ENCODE data around the gene ARHGAP18. TPM values are rescaled to one million over a fixed set of nuclear protein-coding genes. Genes with fewer than 3 reads are reported as not detected.

ARHGAP18 gene
- total RNA-seq, 1 donor from 2014 or later = 7.9 TPM

DNA sequence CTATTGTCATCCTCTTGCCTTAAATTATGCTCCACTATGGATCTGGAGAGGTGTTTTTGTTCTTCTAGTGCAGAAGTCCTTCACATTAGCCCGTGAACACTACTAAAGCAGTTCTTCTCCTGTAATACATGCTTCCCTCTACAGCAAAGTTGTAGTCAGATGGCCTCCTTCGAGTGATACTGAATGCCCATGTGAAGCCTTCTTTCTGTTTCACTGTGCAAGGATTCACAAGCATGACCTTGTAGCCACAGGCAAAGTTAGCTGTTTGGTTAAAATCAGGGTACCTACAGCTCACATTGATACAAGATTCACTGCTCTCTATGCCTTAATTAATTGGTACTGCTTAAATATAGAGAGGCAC, 47.6 kb downstream of the ARHGAP18 start:
- POLR2A ChIA-PET = no interaction called here
- TF ChIP-seq, protein P1, sequence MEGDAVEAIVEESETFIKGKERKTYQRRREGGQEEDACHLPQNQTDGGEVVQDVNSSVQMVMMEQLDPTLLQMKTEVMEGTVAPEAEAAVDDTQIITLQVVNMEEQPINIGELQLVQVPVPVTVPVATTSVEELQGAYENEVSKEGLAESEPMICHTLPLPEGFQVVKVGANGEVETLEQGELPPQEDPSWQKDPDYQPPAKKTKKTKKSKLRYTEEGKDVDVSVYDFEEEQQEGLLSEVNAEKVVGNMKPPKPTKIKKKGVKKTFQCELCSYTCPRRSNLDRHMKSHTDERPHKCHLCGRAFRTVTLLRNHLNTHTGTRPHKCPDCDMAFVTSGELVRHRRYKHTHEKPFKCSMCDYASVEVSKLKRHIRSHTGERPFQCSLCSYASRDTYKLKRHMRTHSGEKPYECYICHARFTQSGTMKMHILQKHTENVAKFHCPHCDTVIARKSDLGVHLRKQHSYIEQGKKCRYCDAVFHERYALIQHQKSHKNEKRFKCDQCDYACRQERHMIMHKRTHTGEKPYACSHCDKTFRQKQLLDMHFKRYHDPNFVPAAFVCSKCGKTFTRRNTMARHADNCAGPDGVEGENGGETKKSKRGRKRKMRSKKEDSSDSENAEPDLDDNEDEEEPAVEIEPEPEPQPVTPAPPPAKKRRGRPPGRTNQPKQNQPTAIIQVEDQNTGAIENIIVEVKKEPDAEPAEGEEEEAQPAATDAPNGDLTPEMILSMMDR (IDR thresholded peaks at IDR 0.05) = no peak
- H3K36me3 Mint-ChIP-seq (ENCODE audit: low read depth) = no peaks in the 10 kb centered on the region
- H3K4me3 Mint-ChIP-seq = no peak overlapping the region
- H3K27me3 Mint-ChIP-seq = no peaks in the 10 kb centered on the region
- CTCF ChIA-PET = no interaction called here
- intact Hi-C loops (cut with micrococcal nuclease) = no loop called here
- no peak overlapping the region for H3K27ac Mint-ChIP-seq
- H3K9me3 Mint-ChIP-seq = no peaks in the 10 kb centered on the region
- ATAC-seq (ENCODE audit: low read depth) (no peak), DNase-seq (no peak)
- H3K4me1 Mint-ChIP-seq = peaks cover 7% of the 10 kb centered on the region

DNA sequence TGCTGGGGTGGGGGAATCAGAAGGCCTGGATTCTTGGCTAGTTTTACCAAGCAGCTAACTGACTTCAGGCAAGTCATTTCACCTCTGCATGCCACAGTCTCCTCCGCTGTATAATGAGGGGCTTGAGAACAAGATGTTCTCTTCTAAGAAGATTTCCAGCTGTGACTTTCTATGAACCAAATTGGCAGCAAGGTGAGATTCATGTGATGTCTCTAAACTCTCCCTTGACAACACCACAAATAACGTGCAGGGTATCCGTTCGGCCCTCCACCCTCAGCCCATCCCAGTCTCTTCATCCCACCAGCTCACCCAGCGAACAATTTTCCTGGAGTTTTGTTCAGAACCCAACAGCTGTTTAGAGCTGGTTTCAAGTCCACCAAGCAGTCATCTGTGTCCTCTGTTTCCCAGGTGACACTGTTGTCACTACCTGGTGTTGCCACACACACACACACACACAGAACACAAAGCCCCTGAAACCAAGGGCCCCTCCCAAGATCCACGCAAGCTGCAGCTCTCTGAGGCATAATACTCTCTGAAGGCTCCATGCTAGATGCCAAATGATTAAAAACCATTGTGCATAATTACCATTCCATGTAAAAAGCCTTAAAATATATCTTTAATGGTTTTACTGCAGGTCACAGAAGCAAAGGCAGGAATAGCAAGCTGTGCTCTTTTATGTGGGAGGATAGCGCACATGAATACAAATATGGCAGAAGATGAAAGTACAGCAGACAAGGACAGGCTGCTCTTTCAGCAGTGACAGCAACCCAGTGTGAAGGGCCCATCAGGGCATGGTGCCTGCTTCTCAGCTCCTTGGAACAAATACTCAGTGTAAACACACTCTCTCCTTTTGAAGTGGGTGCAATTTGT, 48.2 kb downstream of the ARHGAP18 start:
- ChIA-PET POLR2A (no interaction called here), CTCF (no interaction called here)
- Mint-ChIP-seq H3K4me1 (peaks cover 11% of the 10 kb centered on the region), H3K4me3 (no peak overlapping the region), H3K27ac (no peak overlapping the region), H3K27me3 (no peaks in the 10 kb centered on the region), H3K36me3 (ENCODE audit: low read depth) (no peaks in the 10 kb centered on the region), H3K9me3 (no peaks in the 10 kb centered on the region)
- ATAC-seq (ENCODE audit: low read depth) (no peak), DNase-seq (no peak)
- intact Hi-C loops (cut with micrococcal nuclease) = no loop called here
- TF ChIP-seq, protein P1 (IDR thresholded peaks at IDR 0.05) = no peak

DNA sequence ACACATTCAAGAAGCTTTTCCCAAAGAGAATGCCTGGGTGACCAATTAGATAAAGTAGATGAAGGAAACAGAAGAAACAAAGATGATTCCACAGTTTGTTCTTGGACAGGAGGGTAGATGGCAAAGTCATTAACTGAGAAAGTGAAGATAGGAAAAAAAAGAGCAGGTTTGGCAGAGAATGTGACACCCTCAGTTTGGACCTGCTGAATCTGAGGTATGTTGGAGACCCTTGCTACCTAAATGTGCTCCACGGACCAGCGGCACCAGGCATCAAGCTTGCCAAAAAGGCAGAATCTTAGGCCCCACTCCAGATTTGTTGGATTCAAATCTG, 49.7 kb downstream of the ARHGAP18 start:
- Mint-ChIP-seq H3K4me1 (peaks cover 11% of the 10 kb centered on the region), H3K9me3 (no peaks in the 10 kb centered on the region), H3K27ac (no peak overlapping the region), H3K4me3 (no peak overlapping the region), H3K36me3 (ENCODE audit: low read depth) (no peaks in the 10 kb centered on the region), H3K27me3 (no peaks in the 10 kb centered on the region)
- DNase-seq (no peak), ATAC-seq (ENCODE audit: low read depth) (no peak)
- CTCF ChIA-PET = no interaction called here
- TF ChIP-seq, protein P1 (IDR thresholded peaks at IDR 0.05) = no peak
- POLR2A ChIA-PET = no interaction called here
- intact Hi-C loops (cut with micrococcal nuclease) = no loop called here

DNA sequence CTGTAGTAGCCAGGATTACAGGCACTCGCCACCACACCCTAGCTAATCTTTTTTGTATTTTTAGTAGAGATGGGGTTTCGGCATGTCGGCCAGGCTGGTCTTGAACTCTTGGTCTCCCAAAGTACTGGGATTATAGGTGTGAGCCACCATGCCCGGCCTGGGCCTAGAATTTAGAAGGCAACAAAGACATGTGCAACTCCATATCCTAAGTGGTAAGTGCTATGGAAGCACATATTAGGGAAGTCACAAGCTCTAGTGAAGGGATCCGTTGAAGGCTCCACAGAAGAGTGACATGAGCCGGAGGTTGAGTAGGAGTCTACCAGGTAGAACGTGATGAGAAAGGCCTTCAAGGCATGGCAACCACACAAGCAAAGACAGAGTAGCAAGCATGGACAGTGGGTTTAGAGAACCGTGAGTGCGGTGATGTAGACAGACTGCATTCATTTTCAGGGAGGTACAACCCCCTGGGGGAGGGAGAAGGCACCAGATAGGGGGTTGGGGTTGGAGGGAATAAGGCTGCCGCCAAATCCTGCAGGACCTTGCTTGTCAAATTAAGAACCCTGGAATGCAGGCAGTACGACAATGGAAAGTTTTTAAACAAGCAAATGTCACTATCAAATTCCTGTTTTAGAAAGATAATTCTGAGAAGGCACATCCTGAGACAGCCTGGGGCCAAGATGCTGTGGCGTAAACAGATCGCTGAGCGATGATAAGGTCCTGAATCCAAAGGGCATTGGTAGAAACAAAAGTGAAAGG, 50.2 kb downstream of the ARHGAP18 start:
- no peak overlapping the region for H3K4me3 Mint-ChIP-seq
- no peaks in the 10 kb centered on the region for H3K9me3 Mint-ChIP-seq
- peaks cover 9% of the 10 kb centered on the region for H3K4me1 Mint-ChIP-seq
- ChIA-PET CTCF (no interaction called here), POLR2A (no interaction called here)
- intact Hi-C loops (cut with micrococcal nuclease) = no loop called here
- ATAC-seq (ENCODE audit: low read depth) = no peak
- TF ChIP-seq, protein P1 (IDR thresholded peaks at IDR 0.05) = no peak
- H3K27me3 Mint-ChIP-seq = no peaks in the 10 kb centered on the region
- no peak overlapping the region for H3K27ac Mint-ChIP-seq
- no peaks in the 10 kb centered on the region for H3K36me3 Mint-ChIP-seq (ENCODE audit: low read depth)
- no peak for DNase-seq

DNA sequence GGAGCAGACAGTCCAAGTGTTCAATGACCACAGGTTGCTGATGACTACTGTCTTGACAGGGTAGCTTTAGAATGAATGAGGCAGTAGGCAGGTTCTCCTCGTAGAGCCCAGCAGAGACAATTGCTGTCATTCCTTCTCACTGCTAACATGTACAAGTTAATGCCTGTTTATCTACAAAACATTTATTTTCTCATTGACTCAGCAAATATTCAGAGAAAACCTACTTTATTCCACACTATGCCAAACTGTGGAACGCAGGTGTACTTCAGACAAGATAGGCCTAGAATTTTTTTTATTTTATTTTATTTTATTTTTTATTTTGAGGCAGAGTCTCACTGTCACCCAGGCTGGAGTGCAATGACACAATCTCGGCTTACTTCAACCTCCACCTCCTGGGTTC, 50.8 kb downstream of the ARHGAP18 start:
- peaks cover 6% of the 10 kb centered on the region for H3K4me1 Mint-ChIP-seq
- no peak overlapping the region for H3K27ac Mint-ChIP-seq
- DNase-seq (no peak), ATAC-seq (ENCODE audit: low read depth) (no peak)
- no peaks in the 10 kb centered on the region for H3K9me3 Mint-ChIP-seq
- intact Hi-C loops (cut with micrococcal nuclease) = no loop called here
- H3K36me3 Mint-ChIP-seq (ENCODE audit: low read depth) = no peaks in the 10 kb centered on the region
- ChIA-PET CTCF (no interaction called here), POLR2A (no interaction called here)
- H3K27me3 Mint-ChIP-seq = no peaks in the 10 kb centered on the region
- TF ChIP-seq, protein P1 (IDR thresholded peaks at IDR 0.05) = no peak
- no peak overlapping the region for H3K4me3 Mint-ChIP-seq
